ENCODE data around the gene FLACC1.

FLACC1 gene

DNA sequence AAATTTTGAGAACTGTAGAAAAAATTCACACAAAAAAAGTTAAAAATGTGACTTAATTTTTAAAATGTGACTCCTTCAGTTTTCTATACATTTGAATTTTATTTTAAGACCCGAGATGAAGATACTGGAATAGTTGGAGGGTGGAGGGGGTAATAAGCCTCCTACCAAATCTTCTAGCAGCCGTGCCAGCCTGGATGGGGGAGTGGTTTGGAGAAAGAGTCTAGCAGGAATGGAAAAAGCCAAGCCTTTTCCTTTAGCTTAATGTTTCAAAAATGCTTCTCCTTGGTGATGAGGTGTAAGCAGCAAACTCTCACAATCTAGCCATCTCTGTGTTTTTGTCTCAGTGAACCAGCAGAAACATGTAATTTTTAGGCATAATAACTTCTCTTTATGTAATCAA is 82.1 kb downstream of the FLACC1 start:
- FAIRE-seq, result no peak

DNA sequence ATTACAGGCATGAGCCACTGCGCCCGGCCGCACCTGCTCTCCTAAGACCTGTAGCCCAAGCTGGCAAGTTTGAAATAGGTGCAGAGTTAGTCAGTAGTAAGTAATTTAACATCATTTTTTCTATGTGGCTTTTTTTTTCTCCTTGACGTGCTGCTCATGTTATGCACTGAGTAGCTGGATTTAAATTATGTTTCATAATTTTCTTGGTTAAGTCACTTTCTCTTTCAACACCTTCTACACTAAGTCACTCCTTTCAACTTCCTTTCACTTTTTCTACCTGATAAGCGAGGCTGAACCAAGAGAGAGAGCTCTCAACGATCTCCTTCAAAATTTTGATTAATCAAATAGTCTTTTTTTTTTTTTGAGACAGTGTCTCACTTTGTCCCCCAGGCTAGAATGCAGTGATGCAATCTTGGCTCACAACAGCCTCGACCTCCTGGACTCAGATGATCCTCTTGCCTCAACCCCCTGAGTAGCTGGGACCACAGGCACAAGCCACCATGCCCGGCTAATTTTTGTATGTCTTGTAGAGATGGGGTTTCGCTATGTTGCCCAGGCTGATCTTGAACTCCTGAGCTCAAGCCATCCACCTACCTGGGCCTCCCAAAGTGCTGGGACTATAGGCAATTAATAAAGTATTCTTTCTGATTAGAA is 83.7 kb downstream of the FLACC1 start:
- no peak for FAIRE-seq

DNA sequence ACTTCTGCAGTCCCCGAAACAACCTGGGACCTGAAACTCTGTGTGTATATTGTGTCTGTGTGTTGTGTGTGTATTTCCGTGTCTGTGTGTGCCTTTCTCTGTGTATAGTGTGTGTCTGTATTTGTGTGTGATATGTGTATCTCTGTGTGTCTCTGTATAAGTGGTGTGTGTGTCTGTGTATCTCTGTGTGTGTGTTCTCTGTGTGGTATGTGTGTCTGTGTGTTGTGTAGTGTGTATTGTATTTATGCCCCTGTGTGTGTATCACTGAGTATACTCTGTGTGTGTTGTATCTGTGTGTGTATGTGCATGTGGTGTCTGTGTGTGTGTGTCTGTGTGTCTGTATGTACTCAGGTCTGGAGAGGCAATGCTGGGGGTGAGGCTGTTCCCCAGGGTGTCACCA is 85.2 kb downstream of the FLACC1 start:
- no peak for FAIRE-seq

DNA sequence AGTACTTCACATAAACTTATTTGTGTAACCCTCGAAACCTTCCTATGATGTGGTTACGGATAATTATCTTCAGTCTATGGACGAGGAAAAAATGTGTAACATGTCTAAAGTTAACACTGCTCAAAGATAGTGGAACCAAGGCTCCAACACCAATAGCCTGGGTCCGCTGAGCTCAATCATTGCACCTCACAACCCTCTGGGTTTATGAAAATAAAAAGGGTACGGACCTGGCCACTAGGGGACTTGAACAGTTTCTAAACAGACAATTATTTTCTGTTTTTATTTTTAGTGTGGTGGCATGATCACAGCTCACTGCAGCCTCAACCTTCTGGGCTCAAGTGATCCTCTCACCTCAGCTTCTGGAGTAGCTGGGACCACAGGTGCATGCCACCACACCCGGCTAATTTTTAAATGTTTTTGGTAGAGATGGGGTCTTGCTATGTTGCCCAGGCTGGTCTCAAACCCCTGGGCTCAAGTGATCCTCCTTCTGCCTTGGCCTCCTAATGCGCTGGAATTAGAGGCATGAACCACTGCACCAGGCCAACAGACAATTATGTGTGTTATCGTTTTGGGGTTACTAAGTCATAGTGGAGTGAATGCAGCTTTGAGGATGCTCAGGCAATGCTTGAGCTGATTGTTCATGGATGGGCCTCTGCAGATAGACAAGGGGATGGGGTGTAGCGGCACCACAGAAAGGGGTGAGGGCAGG is 86.7 kb downstream of the FLACC1 start:
- FAIRE-seq, result no peak

DNA sequence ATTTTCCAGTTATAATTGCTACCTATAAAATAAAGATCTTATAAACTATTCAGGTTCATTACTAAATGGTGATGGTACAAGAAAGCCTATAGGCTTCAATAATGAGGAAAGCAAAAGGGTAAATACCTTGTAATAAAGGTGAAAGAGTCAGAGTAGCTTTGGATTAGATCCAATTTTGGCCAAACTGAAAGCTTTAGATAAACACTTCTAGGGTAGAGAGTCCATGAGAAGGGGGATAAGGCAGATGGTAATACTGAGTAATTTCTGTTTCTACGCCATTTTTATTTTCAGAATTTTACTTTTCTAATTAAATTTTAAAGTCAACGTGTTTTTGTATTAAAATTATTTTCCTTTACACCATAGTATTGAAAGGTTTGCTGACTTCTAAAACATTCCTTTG is 87.4 kb downstream of the FLACC1 start:
- no peak for FAIRE-seq

DNA sequence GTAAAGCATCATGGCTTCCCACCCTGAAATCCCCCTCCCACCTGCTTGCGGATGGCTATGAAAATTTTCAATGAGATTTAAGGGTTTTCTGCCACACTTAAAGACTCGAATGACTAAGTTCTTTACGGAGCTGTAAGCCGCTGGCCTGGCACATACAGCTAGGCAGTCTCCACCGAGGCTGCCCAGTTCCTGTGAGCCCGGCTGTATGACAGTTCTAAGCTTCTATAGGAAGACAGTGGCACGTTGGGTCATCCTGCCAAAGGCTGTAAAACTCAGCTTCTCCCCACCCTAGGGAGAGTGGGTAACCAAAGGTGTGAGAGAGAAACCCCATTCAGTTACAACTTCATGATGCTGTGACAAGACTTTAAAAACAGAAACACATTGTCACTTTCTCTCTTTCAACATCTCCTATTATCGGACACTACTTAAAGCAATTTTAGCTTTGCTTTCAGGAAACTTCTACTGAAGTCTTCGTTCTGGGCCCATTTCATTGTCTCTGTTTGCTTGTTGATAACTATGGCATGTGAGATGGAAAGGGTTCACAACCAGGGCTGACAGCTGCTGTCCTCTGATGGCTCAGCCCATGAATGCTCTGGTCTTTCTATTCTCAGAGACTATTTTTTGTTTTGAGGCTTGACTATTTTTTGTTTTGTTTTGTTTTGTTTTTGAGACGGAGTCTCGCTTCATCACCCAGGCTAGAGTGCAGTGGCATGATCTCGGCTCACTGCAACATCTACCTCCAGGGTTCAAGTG is 89.7 kb downstream of the FLACC1 start:
- no peak for FAIRE-seq

DNA sequence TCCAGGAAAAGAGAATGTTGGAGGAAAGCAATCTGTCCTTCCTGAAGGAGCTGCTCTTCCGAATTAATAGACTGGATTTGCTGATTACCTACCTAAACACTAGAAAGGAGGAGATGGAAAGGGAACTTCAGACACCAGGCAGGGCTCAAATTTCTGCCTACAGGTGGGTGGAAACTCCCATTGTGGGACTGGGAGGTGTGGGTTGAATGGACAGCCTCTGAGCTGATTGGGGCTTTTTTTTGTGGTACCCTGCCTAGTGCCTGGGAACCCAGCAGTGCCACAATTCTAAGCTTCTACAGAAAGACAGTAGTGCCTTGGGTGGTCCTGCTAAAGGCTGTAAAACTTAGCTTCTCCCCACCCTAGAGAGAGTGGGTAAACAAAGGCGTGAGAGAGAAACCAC is 90.5 kb downstream of the FLACC1 start:
- no peak for FAIRE-seq

DNA sequence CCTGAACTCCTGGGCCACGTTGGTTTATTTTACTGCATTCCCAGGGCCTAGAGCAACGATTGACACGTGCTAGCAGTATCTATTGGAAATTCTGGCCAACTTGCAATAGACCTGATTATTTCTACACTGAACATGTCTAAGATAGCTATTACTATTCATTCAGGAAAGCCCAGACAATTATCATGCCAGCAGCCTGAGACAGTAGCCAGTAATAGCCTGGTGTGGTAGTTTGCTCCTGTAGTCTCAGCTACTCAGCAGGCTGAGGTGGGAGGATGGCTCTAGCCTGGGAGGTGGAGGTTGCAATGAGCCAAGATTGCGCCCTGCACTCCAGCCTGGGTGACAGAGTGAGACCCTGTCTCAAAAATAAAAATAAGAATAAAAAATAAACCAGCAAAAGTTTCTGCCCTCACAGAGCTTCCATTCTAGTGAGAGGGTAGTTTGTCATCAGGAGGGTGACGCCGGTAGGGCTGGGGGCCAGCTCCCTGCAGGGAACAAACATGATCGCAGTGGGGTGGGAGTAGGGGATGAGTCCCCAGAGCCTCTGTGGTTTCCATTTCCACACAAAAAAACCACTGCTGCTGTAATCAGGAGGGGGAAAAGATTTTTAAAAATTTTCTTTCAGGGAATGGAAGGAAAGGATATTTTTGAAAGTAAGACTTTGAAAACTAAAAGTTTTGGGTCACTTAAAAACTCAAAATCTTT is 92.5 kb downstream of the FLACC1 start:
- FAIRE-seq, result no peak

DNA sequence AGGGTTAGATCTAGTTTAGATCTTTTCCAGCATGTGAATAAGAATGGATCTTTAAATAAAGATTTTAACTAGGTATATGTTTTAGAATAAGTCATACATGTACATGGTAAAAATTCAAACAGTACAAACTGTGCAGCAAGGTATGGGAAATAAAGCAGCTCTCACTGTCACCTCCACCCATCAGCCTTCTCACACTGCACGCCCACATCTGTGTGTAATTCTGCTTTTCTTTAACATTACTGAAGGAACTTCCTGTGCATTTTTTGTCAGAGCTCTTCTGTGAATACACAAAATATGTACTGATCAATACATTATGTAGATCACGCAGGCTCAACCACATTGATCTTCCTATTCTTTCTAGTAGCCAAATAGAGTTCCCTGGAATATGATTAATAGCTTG is 93.4 kb downstream of the FLACC1 start:
- FAIRE-seq, result no peak

DNA sequence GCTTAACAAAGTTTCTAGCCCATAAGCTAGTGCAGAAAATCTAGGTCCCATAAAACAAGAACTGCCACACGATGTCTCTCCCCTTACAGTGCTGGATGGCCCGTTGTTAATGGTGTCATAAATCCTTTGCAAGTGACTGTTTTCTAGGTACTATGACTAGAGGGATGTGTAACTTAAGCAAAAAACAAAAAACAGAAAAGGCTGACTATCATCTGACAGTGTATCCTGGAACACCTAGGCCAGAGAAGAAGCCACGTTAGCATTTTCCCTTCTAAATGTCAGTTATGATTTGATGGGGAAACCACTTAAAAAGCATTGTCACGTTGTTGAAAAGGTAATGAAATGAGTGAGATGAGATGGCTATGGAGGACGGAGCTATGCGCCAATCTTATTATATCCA is 94.4 kb downstream of the FLACC1 start:
- no peak for FAIRE-seq

DNA sequence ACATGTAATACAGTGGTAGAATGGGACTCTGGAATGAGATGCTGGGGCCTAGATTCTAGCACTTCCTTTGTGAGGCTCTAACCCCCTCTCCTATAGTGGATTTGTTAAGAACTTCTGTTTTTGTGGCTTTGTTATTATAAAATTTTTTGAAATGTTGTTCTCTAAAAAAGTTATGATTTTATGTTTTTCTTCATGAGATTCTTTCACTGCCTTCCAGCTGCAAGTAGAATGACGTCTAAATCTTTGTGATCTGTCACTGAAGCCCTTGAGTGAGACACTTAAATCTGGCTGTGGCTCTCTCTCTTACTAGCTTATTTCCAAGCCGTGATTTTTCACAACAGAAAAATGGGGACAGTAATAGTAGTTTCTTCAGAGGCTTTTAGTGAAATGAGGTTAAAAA is 95.2 kb downstream of the FLACC1 start:
- no peak for FAIRE-seq

DNA sequence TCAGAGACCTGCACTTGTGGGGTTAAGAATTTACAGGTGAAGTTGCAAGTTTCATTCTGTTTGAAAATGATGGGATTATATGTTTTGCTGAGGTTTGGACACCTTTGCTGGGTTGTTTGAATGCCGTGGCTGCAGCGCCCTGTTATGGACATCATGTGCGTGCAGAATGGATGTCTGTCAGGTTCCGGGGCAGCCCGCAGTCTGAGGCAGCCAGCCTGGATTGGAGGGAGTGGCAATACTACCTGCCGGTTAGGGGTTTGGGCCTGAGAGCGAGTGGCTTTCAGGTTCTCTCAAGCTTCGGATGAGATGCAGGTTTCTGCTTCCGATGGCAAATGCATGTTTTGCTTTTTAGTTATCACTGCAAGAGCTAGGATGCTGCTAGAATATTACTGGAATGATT is 95.7 kb downstream of the FLACC1 start:
- no peak for FAIRE-seq

DNA sequence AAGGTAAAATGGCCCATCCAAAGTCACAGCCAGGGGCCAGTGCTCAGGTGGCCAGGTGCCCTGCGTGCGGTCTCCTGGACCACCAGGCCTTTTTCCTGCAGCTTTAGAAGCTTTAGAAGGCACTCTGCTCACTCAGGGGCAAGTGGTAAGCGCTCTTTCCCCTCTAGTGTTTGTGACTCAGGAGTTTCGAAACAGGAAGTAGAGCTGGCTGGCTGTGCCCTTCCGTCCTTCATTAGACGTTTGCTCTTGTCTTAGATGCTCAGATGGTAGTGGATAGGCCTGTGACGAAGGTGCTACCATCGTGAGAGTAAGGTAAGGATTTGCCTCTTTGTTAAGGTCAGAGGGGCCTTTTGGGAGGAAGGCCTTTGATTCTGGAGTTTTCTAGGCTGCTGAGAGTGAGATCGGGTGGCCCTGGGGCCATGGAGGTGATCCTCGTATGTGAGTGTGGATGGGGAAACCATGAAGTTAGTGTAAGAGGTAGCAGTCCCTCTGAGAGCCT is 96.8 kb downstream of the FLACC1 start, which contains the start of gene CASP8:
CASP8 (plus strand) TSS at position 235 of the 499 bp plus-strand sequence. CDS start 5,951 bp downstream, outside the sequence.
- FAIRE-seq, result no peak

DNA sequence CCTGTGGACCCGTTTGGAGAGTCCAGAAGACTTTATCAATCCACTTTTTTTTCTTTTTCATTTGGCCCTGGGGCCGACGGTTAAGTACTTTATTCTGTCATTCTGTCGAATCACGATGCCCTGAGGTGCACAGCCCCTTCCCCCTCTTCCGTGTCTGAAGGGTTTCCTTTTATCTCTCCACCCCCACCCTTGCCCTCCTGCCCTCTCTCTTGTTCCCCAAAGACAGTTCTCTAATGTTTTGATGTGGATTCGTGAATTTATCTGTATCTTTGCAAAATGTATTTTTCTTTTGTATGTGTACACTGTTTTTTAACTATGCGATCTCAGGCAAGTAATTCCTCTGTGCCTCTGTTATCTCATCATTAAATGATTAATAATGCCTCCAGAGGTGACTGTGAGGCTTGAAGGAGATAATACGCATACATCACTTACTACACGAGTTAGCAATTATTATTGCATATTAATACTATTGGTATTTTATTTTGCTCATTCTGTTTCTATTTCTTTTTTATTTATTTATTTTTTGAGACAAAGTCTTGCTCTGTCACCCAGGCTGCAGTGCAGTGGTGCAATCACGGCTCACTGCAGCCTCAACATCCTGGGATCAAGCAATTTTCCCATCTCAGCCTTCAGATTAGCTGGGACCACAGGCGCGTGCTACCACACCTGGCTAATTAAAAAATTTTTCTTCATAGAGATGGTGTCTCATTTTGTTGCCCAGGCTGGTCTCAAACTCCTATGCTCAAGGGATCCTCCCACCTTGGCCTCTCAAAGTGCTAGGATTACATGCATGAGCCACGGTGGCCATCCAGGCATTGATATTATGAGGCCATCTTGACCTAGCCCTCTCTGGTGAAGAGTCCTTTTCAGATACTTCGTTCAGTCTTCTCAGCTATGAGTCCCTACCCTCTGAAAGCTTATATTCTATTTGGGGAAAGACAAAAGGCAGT is 98.2 kb downstream of the FLACC1 start:
- FAIRE-seq, result no peak

DNA sequence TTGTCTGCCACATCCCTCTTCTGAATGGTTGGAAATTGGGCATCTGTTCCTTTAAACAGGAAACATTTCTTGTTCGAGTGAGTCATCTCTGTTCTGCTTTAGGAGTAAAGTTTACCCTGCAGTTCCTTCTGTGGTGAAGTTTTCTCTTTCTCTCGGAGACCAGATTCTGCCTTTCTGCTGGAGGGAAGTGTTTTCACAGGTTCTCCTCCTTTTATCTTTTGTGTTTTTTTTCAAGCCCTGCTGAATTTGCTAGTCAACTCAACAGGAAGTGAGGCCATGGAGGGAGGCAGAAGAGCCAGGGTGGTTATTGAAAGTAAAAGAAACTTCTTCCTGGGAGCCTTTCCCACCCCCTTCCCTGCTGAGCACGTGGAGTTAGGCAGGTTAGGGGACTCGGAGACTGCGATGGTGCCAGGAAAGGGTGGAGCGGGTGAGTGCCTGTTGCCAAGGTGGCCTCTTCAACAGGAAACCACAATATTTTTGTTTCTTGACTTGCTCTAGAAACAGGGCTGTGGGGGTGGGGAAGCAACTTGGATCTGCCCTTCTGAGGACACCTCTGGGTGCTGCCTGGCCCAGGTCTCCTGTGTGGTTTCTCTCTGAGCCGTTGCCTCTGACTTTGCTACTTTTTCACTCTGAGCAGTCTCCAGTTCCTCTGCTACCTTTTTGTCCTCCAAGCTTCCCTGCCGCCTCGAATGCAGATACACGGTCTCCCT is 99.0 kb downstream of the FLACC1 start:
- no peak for FAIRE-seq

DNA sequence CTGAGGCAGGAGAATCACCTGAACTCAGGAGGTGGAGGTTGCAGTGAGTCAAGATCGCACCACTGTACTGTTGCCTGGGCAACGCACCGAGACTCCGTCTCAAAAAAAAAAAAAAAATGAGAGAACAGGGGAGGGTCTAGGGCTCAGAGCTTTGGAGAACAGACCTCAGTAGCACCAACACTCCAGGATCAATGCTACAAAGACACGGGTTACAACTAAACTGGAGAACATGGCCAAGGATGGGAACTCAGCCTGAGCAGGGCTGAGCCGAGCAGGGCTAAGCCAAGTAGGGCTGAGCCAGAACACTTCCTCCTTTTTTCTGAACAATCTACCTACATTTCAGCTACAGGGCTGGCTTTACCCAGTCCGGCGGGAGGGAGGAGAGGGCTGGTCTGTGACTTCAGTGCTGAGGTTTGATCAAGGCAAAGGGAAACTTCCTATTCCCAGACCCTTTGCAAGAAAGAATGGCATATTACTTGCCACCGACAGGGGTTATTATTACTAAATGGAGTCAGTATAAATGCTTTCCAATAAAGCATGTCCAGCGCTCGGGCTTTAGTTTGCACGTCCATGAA is 99.7 kb downstream of the FLACC1 start:
- FAIRE-seq, result no peak

DNA sequence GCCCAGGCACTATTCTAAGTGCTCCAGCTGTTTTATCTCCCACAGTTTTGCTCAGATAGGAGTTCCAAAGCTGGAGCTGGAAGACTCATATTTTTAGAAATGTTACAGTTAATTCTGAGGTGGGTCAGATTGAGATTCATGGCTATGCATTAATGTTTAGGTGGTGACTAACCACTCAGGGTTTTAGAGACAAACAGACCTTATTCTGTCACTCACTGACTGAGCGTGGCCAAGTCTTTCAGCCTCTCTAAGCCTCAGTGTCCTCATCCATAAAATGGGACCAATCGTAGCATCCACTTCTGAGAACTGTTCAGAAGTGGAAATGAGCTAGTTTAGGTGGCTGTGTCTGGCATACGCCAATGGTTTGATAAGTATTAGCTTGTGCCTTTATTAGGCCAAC is 101.1 kb downstream of the FLACC1 start:
- no peak for FAIRE-seq

DNA sequence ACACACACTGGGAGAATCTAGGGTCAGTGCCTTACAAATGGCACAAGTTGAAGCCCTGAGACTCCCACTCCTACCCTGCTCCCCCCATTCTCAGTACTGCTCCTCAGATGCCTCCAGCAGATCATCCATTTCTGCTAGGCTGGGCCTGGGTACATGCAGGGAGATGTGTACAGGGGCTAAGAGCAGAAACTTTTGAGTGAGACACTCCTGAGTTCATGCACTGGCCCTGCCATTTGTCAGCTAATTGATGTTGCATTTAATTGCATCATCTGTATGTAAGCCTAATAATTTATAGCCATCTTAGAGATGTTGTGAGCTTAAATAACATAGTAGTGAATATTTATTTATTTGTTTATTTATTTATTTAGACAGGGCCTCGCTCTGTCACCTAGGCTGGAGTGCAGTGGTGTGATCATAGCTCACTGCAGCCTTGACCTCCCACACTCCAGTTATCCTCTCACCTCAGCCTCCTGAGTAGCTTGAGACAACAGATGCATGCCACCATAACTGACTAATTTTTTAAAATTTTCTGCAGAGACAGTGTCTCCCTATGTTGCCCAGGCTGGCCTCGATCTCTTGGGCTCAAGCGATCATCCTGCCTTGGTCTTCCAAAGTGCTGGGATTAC is 101.6 kb downstream of the FLACC1 start:
- FAIRE-seq, result no peak

DNA sequence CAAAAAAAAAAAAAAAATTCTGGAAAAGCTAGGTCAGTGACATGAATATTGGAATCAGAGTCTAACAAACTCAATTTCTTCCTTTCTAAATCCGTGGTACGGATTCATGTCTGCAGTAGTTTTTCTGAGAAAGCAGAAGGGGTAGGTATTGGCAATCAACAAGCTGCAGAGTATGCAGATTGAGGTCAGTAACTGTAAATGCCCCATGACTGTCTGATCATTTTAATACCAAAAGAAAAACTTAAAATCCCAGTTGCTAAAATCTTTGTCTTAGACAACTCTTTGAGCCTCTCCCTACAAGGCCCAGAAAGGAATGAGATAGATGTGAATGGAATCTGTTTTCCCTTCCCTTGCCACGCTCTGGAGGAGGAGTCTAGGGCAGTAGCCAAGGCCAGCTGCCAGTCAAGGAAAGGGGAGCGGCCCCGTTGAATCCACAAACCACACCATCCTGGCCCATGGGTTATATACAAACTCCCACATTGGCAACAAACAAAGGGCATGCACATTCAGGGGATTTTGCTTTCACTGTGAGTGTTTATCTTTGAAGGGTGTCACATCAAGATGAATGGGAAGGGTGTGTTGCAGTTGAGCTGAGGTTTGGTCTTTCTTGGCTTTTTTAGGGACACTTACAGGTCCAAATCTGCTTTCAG is 102.9 kb downstream of the FLACC1 start:
- FAIRE-seq, result no peak

DNA sequence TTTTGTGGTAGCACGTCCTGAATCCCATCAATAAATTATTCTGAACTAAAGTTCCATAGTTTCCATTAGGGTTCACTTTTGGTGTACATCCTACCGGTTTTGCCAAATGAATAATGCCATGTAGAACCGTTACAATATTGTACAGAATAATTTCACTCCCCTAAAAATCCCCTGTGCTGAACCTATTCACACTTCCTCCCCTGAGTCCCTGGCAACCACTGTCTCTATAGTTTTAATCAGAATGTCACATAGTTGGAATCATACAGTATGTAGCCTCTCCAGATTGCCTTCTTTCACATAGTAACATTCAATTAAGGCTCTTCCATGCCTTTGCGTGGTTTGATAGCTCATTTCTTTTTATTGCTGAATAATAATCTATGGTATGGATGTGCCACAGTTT is 106.4 kb downstream of the FLACC1 start:
- no peak for FAIRE-seq

All from endometrium (tissue), 2 donors.